NT2/D1 (cell line): ENCODE results near the gene ZNF777.
A peak's percentile ranks its signal among the peaks of the same experiment; 100 is the strongest.
"Not testable (repeated sequence)": the region's sequence is repeated elsewhere in the genome, so short reads cannot be mapped to it uniquely, and the experiment has no call there.

Source experiments
- DNase-seq: peaks from one replicate; pipeline ENCODE4 v3.0.0-alpha.2; 2011; ENCODE audit warnings: low read depth, low spot score
- H3K27me3 ChIP-seq: 2 replicates; pipeline ENCODE4 v1.6.0; 2011; ENCODE audit warnings: mild to moderate bottlenecking; ENCODE audit not compliant: insufficient read length, insufficient read depth
- H3K36me3 ChIP-seq: 2 replicates; pipeline ENCODE4 v1.6.1; 2011; ENCODE audit warnings: mild to moderate bottlenecking, low read length, mixed read lengths; ENCODE audit not compliant: insufficient read depth, insufficient read length
- H3K4me1 ChIP-seq: 2 replicates; pipeline ENCODE4 v1.5.1; 2011; ENCODE audit not compliant: insufficient read depth, insufficient read length
- H3K4me3 ChIP-seq: 2 replicates; pipeline ENCODE4 v1.5.1; 2011; ENCODE audit warnings: low read depth; ENCODE audit not compliant: insufficient read length
- H3K9ac ChIP-seq: 2 replicates; pipeline ENCODE4 v1.6.0; 2011; ENCODE audit warnings: low read depth; ENCODE audit not compliant: insufficient read length
- H3K9me3 ChIP-seq: 2 replicates; pipeline ENCODE4 v1.5.1; 2011; ENCODE audit warnings: mild to moderate bottlenecking, low read length; ENCODE audit not compliant: insufficient read depth
- SUZ12 ChIP-seq: IDR thresholded peaks from 2 replicates; pipeline ENCODE4 v1.6.1; 2011; ENCODE audit not compliant: insufficient read length, insufficient read depth; ENCODE audit errors: extremely low read depth
- YY1 ChIP-seq: IDR thresholded peaks from 2 replicates; pipeline ENCODE4 v1.6.1; 2011; ENCODE audit not compliant: insufficient read length, insufficient read depth
- ZNF274 ChIP-seq: IDR thresholded peaks from 2 replicates; pipeline ENCODE4 v1.6.1; 2011; ENCODE audit warnings: mild to moderate bottlenecking, low read depth, low read length

ZNF777 gene

GRCh38 chr7:149498811-149499210, 37.9 kb upstream of the ZNF777 start:
- Histone ChIP-seq H3K36me3 (peaks cover 21% of the 10 kb centered on the region), H3K4me1 (peaks cover 8% of the 10 kb centered on the region), H3K27me3 (peaks cover 31% of the 10 kb centered on the region), H3K9ac (no peak overlapping the region), H3K4me3 (no peak overlapping the region), H3K9me3 (no peaks in the 10 kb centered on the region)
- DNase-seq = no peak
- TF ChIP-seq SUZ12 (no peak), ZNF274 (no peak), YY1 (no peak)

DNA sequence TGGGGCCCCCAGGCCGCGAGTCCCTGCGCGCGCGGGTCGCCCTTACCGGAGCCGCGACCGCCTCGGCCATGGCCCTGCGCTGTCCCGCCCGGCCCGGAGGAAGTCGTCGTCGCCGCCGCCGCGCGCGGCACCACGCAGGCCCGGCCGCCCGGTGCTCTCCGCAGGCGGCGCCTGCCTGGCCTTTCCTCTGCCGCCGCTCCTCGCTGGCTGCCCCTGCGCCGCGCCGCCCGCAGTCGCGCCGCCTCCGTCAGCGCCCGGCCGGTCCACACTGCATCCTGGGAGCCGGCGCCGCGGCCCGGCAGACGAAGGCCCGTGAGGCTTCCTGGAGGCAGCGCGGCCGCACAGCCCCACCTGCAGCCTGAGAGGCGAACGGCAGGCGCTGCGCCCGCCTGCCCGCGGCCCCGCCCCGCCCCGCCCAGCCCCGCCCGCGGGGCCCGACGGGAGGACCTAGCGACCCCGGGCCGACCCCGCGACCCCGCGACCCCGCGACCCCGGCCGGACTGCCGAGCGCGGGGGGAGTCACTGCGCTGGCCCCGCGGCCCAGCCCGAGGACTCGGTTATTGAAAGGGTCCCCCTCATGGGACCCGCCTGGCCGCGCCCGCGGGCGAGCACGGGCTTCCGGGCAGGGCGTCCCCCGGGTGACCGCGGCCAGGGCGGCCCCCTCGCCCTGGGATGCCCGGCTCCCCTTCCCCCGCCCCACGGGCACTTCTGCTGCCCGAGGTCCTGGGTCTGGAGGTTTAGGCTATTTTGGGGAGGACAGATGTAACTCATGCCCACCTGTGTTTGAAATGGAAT, 36.8 kb upstream of the ZNF777 start, which contains the start of gene ZNF746:
ZNF746 (minus strand) TSS at position 343 of the 795 bp plus-strand sequence; CDS start at position 70, 273 bp downstream.
- peaks cover 31% of the 10 kb centered on the region for H3K27me3 ChIP-seq
- peaks cover 8% of the 10 kb centered on the region for H3K4me1 ChIP-seq
- no peaks in the 10 kb centered on the region for H3K9me3 ChIP-seq
- H3K9ac ChIP-seq = peak within 1 kb of the TSS; percentile 80
- peaks cover 32% of the 10 kb centered on the region for H3K36me3 ChIP-seq
- TF ChIP-seq ZNF274 (no peak), YY1 (no peak), SUZ12 (no peak)
- DNase-seq = peak; percentile 76
- H3K4me3 ChIP-seq = peak within 1 kb of the TSS; percentile 71

- H3K9me3 ChIP-seq = no peaks in the 10 kb centered on the region
- peak overlapping the region; percentile 71 for H3K4me3 ChIP-seq
- H3K9ac ChIP-seq = peak overlapping the region; percentile 80
- H3K27me3 ChIP-seq = peaks cover 31% of the 10 kb centered on the region
- peaks cover 8% of the 10 kb centered on the region for H3K4me1 ChIP-seq
- TF ChIP-seq ZNF274 = no peak
- TF ChIP-seq SUZ12 = no peak
- TF ChIP-seq YY1 = no peak
- H3K36me3 ChIP-seq = peaks cover 41% of the 10 kb centered on the region
- no peak for DNase-seq
These were observed 36.0 kb upstream of the ZNF777 start for GRCh38 chr7:149496642-149497391.

DNA sequence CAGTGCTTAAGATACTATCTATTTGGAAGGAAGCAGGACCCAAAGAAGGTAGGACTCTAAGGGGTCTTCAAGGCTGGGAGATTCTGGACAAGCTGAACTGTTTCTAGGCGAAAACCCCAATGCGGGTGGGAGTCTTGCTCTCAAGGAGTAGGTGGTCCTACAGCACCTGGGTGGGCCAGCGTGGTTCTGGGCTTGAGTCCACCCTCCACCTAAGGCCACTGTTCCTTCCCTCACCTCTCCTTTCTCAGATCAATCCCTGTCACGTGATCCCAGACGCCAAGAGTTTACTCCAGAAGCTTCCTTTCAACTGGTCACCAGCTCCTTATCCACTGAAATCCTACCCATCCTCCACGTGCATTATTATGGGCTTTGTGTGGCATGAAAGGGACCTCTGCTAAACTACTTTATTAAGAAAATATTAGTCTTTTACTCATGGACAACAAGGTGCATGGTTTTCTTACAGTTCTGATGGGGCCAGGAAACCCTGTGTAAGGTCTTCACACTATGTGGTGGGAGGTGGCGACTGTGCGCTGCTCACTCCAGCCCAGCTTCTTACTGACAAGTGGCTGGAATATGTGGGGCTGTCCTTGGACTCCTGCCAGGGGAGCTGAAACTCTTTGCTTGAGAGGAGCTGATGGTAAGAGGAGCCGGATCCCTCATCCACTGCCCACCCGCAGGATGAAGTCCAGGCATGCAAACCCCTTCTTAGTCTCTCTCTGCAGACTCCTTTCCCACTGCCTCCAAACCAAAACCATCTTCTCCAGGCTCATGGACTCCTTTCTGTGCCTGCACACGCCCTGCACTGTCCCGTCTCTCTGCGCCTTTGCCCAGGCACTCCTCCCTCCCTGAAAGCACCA, 35.2 kb upstream of the ZNF777 start:
- no peak for DNase-seq
- no peak overlapping the region for H3K4me3 ChIP-seq
- no peak overlapping the region for H3K9ac ChIP-seq

DNA sequence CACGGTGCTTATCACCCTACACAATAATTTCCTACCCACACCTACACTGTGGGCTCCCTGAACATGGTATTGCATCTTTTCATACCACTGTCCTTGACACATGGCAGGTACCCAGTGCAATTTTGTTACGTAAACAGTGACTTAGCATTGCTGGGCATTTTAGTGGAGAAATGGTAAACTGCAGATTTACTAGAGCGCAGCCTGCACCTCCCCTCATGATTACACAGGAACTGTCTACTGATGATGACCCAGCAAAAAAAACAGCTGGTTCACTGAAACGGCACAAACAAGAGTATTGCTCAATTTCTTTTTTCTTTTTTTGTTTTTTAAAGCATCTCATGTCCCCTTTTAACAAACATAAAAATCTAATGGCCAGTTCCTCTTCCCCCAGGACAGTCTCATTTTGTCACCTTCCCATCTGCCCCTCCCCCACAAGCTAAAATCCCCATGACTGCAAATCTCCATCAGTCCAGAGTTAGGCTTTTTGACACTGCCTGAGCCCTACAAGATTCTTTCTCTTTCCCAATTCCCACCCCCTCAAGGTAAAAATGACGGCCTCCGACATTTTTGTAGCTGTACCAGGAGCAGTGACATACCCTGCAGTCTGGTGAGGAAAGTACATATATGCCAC, 34.0 kb upstream of the ZNF777 start:
- no peak overlapping the region for H3K9ac ChIP-seq
- H3K4me3 ChIP-seq = no peak overlapping the region
- DNase-seq = no peak
- peaks cover 20% of the 10 kb centered on the region for H3K27me3 ChIP-seq
- H3K4me1 ChIP-seq = peaks cover 8% of the 10 kb centered on the region
- no peak for TF ChIP-seq SUZ12
- no peak for TF ChIP-seq YY1
- TF ChIP-seq ZNF274 = no peak
- peaks cover 60% of the 10 kb centered on the region for H3K36me3 ChIP-seq
- no peaks in the 10 kb centered on the region for H3K9me3 ChIP-seq

More for the DNA sequence above, 35.2 kb upstream of the ZNF777 start:
- H3K36me3 ChIP-seq = peaks cover 49% of the 10 kb centered on the region
- no peak for TF ChIP-seq SUZ12
- no peak for TF ChIP-seq ZNF274
- no peak for TF ChIP-seq YY1
- H3K4me1 ChIP-seq = peaks cover 8% of the 10 kb centered on the region
- H3K27me3 ChIP-seq = peaks cover 31% of the 10 kb centered on the region
- no peaks in the 10 kb centered on the region for H3K9me3 ChIP-seq

DNA sequence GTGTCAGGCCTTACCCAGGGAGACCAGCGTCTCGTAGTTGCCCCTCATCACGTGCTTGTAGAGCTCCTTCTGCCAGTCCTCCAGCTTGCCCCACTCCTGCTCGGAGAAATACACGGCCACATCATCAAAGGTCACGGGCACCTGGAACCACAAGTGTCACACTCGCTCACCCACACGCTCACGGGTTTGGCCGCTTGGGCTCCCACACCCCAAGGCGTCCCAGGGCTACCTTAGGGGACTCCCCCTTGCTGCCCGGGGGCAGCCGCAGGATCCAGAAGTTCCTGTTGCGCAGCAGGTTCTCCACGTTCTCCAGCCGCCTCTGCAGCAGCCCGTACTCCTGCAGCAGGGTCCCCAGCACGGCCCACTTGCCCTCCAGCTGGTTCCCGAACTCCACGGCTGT, 33.1 kb upstream of the ZNF777 start:
- not testable (repeated sequence) for DNase-seq, H3K9ac ChIP-seq, H3K4me1 ChIP-seq, H3K4me3 ChIP-seq, H3K9me3 ChIP-seq
- H3K36me3 ChIP-seq = peaks cover 66% of the 10 kb centered on the region
- peaks cover 12% of the 10 kb centered on the region for H3K27me3 ChIP-seq
